Measurements from ENCODE around the gene CDADC1. TPM values are rescaled to one million over a fixed set of nuclear protein-coding genes. Genes with fewer than 3 reads are reported as not detected.
A peak's percentile ranks its signal among the peaks of the same experiment; 100 is the strongest.

Gene CDADC1
- total and polyA plus RNA-seq, 2 of the 13 experiments (the other 11 are each of a cell fraction or from before 2014, with no cell fraction given): 2.4 to 9.0 TPM

DNA sequence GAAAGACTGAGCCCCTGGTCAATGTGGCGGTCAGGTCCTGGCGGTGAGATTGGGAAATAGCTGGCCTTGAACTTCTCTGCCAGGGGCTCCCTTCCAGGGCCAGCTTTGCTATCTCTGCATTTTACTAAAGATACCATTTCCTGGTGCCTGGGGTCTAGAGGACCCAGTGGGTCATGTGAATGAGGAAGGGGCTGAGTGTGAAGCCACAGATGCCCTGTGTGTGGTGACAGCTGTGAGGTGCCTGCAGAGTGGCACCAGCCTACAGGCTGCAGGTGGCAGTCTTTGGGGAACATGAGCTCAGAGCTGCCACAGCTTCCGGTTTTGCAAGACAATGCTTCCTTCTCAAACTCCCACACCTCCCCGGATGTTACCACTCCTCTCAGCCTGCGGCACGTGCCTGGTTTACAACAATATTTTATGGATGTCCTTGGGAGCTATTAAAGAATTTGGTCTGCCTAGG, 32.8 kb upstream of the CDADC1 start (continued):
- TF ChIP-seq TBP (CRISPR knock-in tag; IDR thresholded peaks at IDR 0.05) (no peak), KDM5B (CRISPR knock-in tag; IDR thresholded peaks at IDR 0.05; ENCODE audit: borderline replicate concordance) (peak; percentile 73), ETV6 (CRISPR knock-in tag; conservative IDR thresholded peaks at IDR 0.05) (peak; percentile 79; the same call in 1 of the 2 replicates), XBP1 (CRISPR knock-in tag; IDR thresholded peaks at IDR 0.05) (no peak), GPN1 (CRISPR knock-in tag; IDR thresholded peaks at IDR 0.05; ENCODE audit: borderline replicate concordance) (no peak), FOXO1 (CRISPR knock-in tag; IDR thresholded peaks at IDR 0.05) (peak; percentile 8; the same call in 1 of the 2 replicates), HDAC2 (CRISPR knock-in tag; IDR thresholded peaks at IDR 0.05) (peak; percentile 67; the same call in 1 of the 2 replicates), ZNF781 (CRISPR knock-in tag; IDR thresholded peaks at IDR 0.05; ENCODE audit: borderline replicate concordance, not compliant biosample characterization) (peak; percentile 91), SP1 (IDR thresholded peaks at IDR 0.05) (no peak), SP1 (CRISPR knock-in tag; IDR thresholded peaks at IDR 0.05) (no peak; the same call in 1 of the 2 replicates), CEBPG (CRISPR knock-in tag; IDR thresholded peaks at IDR 0.05) (peak; percentile 76), ZNF333 (CRISPR knock-in tag; IDR thresholded peaks at IDR 0.05; ENCODE audit: borderline replicate concordance) (peak; percentile 55; the same call in 1 of the 2 replicates), ZNF20 (CRISPR knock-in tag; IDR thresholded peaks at IDR 0.05) (no peak), ZNF253 (CRISPR knock-in tag; IDR thresholded peaks at IDR 0.05; ENCODE audit: borderline replicate concordance) (no peak), SMYD3 (CRISPR knock-in tag; IDR thresholded peaks at IDR 0.05) (no peak), ZNF598 (CRISPR knock-in tag; IDR thresholded peaks at IDR 0.05; ENCODE audit: borderline replicate concordance) (0 out of 2 replicates have a peak, but pooled peaks have one; percentile 25), SOX6 (IDR thresholded peaks at IDR 0.05) (no peak), SOX6 (CRISPR knock-in tag; IDR thresholded peaks at IDR 0.05) (peak; percentile 89), SIX4 (CRISPR knock-in tag; IDR thresholded peaks at IDR 0.05) (0 out of 2 replicates have a peak, but pooled peaks have one; percentile 46), YY1 (IDR thresholded peaks at IDR 0.05; ENCODE audit: insufficient read depth, insufficient replicate concordance, low read depth, low read length) (peak; percentile 53), ZSCAN21 (CRISPR knock-in tag; IDR thresholded peaks at IDR 0.05; ENCODE audit: borderline replicate concordance) (no peak), MAFK (conservative IDR thresholded peaks at IDR 0.05 in 1 of 2, IDR thresholded peaks at IDR 0.05 in 1 of 2; ENCODE audit: low read length in 2 of 2) (0 out of 4 replicates have a peak, but pooled peaks of 1 of the 2 experiments have one; percentile 9), MED8 (CRISPR knock-in tag; IDR thresholded peaks at IDR 0.05; ENCODE audit: insufficient replicate concordance) (peak; percentile 52), PHF20 (CRISPR knock-in tag; IDR thresholded peaks at IDR 0.05) (peak; percentile 74)
- TF ChIP-seq, protein P1, sequence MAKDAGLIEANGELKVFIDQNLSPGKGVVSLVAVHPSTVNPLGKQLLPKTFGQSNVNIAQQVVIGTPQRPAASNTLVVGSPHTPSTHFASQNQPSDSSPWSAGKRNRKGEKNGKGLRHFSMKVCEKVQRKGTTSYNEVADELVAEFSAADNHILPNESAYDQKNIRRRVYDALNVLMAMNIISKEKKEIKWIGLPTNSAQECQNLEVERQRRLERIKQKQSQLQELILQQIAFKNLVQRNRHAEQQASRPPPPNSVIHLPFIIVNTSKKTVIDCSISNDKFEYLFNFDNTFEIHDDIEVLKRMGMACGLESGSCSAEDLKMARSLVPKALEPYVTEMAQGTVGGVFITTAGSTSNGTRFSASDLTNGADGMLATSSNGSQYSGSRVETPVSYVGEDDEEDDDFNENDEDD (CRISPR knock-in tag; IDR thresholded peaks at IDR 0.05; ENCODE audit: borderline replicate concordance): peak; percentile 68; the same call in 1 of the 2 replicates
- TF ChIP-seq, protein P2, sequence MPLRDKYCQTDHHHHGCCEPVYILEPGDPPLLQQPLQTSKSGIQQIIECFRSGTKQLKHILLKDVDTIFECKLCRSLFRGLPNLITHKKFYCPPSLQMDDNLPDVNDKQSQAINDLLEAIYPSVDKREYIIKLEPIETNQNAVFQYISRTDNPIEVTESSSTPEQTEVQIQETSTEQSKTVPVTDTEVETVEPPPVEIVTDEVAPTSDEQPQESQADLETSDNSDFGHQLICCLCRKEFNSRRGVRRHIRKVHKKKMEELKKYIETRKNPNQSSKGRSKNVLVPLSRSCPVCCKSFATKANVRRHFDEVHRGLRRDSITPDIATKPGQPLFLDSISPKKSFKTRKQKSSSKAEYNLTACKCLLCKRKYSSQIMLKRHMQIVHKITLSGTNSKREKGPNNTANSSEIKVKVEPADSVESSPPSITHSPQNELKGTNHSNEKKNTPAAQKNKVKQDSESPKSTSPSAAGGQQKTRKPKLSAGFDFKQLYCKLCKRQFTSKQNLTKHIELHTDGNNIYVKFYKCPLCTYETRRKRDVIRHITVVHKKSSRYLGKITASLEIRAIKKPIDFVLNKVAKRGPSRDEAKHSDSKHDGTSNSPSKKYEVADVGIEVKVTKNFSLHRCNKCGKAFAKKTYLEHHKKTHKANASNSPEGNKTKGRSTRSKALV (CRISPR knock-in tag; IDR thresholded peaks at IDR 0.05): peak; percentile 70; the same call in 1 of the 2 replicates
- TF ChIP-seq, protein P3, sequence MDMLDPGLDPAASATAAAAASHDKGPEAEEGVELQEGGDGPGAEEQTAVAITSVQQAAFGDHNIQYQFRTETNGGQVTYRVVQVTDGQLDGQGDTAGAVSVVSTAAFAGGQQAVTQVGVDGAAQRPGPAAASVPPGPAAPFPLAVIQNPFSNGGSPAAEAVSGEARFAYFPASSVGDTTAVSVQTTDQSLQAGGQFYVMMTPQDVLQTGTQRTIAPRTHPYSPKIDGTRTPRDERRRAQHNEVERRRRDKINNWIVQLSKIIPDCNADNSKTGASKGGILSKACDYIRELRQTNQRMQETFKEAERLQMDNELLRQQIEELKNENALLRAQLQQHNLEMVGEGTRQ (IDR thresholded peaks at IDR 0.05; ENCODE audit: low read depth, low read length): peak; percentile 27; the same call in 1 of the 2 replicates
- TF ChIP-seq, protein P3 (CRISPR knock-in tag; IDR thresholded peaks at IDR 0.05; ENCODE audit: borderline replicate concordance): peak; percentile 40; the same call in 1 of the 2 replicates

Measured in HepG2 (cell line).